Right lobe of liver (tissue), 6 donors: ENCODE results near the gene PRPF38B. TPM values are rescaled to one million over a fixed set of nuclear protein-coding genes. Genes with fewer than 3 reads are reported as not detected.
A peak's percentile ranks its signal among the peaks of the same experiment; 100 is the strongest.

Experiments
- ATAC-seq, 4 donors: fragments of 200-7000 bp; cut with Tn5 transposase; one replicate each; pipeline ENCODE4 v1.9.1; 2020; ENCODE audit warnings: mild to moderate bottlenecking in 4 of 4, moderate library complexity in 4 of 4
- DNase-seq, 3 donors: peaks; one replicate each; pipeline ENCODE4 v3.0.0-alpha.2; 2020
- H3K27ac ChIP-seq, 3 donors: fragments of 200-600 bp; one replicate each; pipeline ENCODE4 v1.8.0; 2022
- H3K27me3 ChIP-seq, 2 donors: fragments of 200-600 bp; one replicate each; pipeline ENCODE4 v1.8.0; 2022
- H3K36me3 ChIP-seq, 4 donors: fragments of 200-600 bp; sonication (generic) in 1 of 4; one replicate each; pipeline versions ENCODE4 v1.5.1 to v1.8.0; 2017 to 2022; ENCODE audit warnings: control low read depth in 1 of 4
- H3K4me1 ChIP-seq, 4 donors: fragments of 200-600 bp; sonication (generic) in 1 of 4; one replicate each; pipeline versions ENCODE4 v1.5.1 to v1.8.0; 2017 to 2022; ENCODE audit warnings: control low read depth in 1 of 4
- H3K4me3 ChIP-seq, 3 donors: fragments of 200-600 bp; one replicate each; pipeline ENCODE4 v1.8.0; 2022
- H3K9me3 ChIP-seq, 4 donors: fragments of 200-600 bp; sonication (generic) in 1 of 4; one replicate each; pipeline versions ENCODE4 v1.5.1 to v1.8.0; 2017 to 2022; ENCODE audit warnings: control low read depth in 1 of 4
- CTCF ChIP-seq, 4 donors: fragments of 200-600 bp in 3 of 4; fragments of 450-650 bp in 1 of 4; IDR thresholded peaks; one replicate each; pipeline versions ENCODE4 v1.5.1 to v1.8.0; 2016 to 2022; ENCODE audit warnings: antibody characterized with exemption in 4 of 4, mild to moderate bottlenecking in 2 of 4
- POLR2A ChIP-seq: fragments of 450-650 bp; IDR thresholded peaks from one replicate; pipeline ENCODE4 v1.6.1; 2017; ENCODE audit warnings: antibody characterized with exemption, mild to moderate bottlenecking
- WGBS: methylation state at CpG from one replicate; pipeline ENCODE4 v1.1.6; 2018; ENCODE audit warnings: low coverage, low lambda C conversion rate; ENCODE audit not compliant: insufficient coverage; ENCODE audit errors: missing lambda C conversion rate; 5-methylcytosine and 5-hydroxymethylcytosine counted together
- intact Hi-C, 2 donors: fragments of 100-400 bp; cut with DNase I; formaldehyde crosslinking; loops; one replicate each; pipeline versions ENCODE4 v1.11.2 to v1.14.1; 2022
- total RNA-seq, 6 experiments: library from RNA; depleted of rRNA in 2 of 6; stranded (reverse); fragments of >200 nt in 2 of 6; fragmentation: NEBNext Ultra II Directional in 3 of 6; extraction: Animal tissue kit (Norgen Biotek cat#: 25700) in 3 of 6; gene quantifications; one replicate each; pipeline versions ENCODE4 v1.1.0 to v1.2.4, GENCODE V29; 2016 to 2023
- donor health status: DM: no; HTN: yes; CAD: no.
- donor health status: DM: no; HTN: no; CAD: no.
- donor health status: DM: no; HTN: no; CAD: no.
- donor health status: DM: no; HTN: yes; CAD: no.
- donor health status: DM: no; HTN: yes; CAD: no.

PRPF38B gene
- total RNA-seq, 6 experiments from 2014 or later: 8.6 to 20.3 (median 12.6) TPM

- Histone ChIP-seq H3K36me3 (no peaks in the 10 kb centered on the region), H3K27me3 (no peaks in the 10 kb centered on the region), H3K9me3 (no peaks in the 10 kb centered on the region), H3K4me3 (no peak overlapping the region), H3K27ac (no peak overlapping the region), H3K4me1 (no peaks in the 10 kb centered on the region)
- no peak for TF ChIP-seq POLR2A
- no peak for TF ChIP-seq CTCF (IDR thresholded peaks at IDR 0.05)
- DNase-seq (no peak), ATAC-seq (no peak)
- intact Hi-C loops: no loop called here
- WGBS: 72% methylated on average over 7 of the region's 8 CpGs
Measured at GRCh38 chr1:108719656-108720435, 27.7 kb downstream of the PRPF38B start.

GRCh38 chr1:108722292-108722691 is 30.2 kb downstream of the PRPF38B start:
- ATAC-seq: no peak
- 62% methylated on average over 6 of the region's 6 CpGs for WGBS
- Histone ChIP-seq H3K36me3 (no peaks in the 10 kb centered on the region), H3K4me3 (no peak overlapping the region), H3K27me3 (no peaks in the 10 kb centered on the region), H3K4me1 (no peaks in the 10 kb centered on the region), H3K9me3 (no peaks in the 10 kb centered on the region), H3K27ac (no peak overlapping the region)
- TF ChIP-seq POLR2A (no peak), CTCF (IDR thresholded peaks at IDR 0.05) (no peak)
- no peak for DNase-seq
- intact Hi-C loops: no loop called here

- intact Hi-C loops: no loop called here
- H3K27me3 ChIP-seq: no peaks in the 10 kb centered on the region
- H3K27ac ChIP-seq: no peak overlapping the region
- ATAC-seq: peak in 1 of 4 donors; percentile 24
- TF ChIP-seq POLR2A: no peak
- no peak for TF ChIP-seq CTCF (IDR thresholded peaks at IDR 0.05)
- no peak overlapping the region for H3K4me3 ChIP-seq
- H3K4me1 ChIP-seq: no peaks in the 10 kb centered on the region
- H3K9me3 ChIP-seq: no peaks in the 10 kb centered on the region
- no peaks in the 10 kb centered on the region for H3K36me3 ChIP-seq
- 57% methylated on average over 1 of the region's 1 CpG for WGBS
- DNase-seq: no peak
Measured at GRCh38 chr1:108725906-108726305, 33.8 kb downstream of the PRPF38B start.

- H3K9me3 ChIP-seq: no peaks in the 10 kb centered on the region
- DNase-seq: no peak
- no peaks in the 10 kb centered on the region for H3K27me3 ChIP-seq
- WGBS: 67% methylated on average over 5 of the region's 8 CpGs
- no peak for ATAC-seq
- no peak overlapping the region for H3K27ac ChIP-seq
- no peaks in the 10 kb centered on the region for H3K36me3 ChIP-seq
- TF ChIP-seq POLR2A: no peak
- no peak for TF ChIP-seq CTCF (IDR thresholded peaks at IDR 0.05)
- no peak overlapping the region for H3K4me3 ChIP-seq
- intact Hi-C loops: no loop called here
- H3K4me1 ChIP-seq: no peaks in the 10 kb centered on the region
Measured at GRCh38 chr1:108728327-108728923, 36.3 kb downstream of the PRPF38B start.
